OCI-LY3 (cell line): ENCODE results near the gene LGALS1.

Source experiments
- H2AFZ ChIP-seq: fragments of 200-600, 300-600 bp; shearing (Covaris generic); 2 replicates; pipeline ENCODE4 v1.6.0; 2014; ENCODE audit warnings: antibody characterized with exemption, low read depth, low read length
- H3K27ac ChIP-seq: fragments of 200-600, 300-600 bp; sonication (generic); 2 replicates; pipeline ENCODE4 v1.5.1; 2014; ENCODE audit warnings: mild to moderate bottlenecking, low read length, moderate library complexity, mixed read lengths
- H3K27me3 ChIP-seq: fragments of 200-600, 300-600 bp; sonication (generic); 2 replicates; pipeline ENCODE4 v1.6.1; 2014; ENCODE audit warnings: low read depth, low read length, mixed read lengths
- H3K36me3 ChIP-seq: fragments of 200-600, 300-600 bp; sonication (generic); replicated peaks from 2 replicates; pipeline ENCODE3; 2014; ENCODE audit warnings: low read depth, low read length, mixed read lengths
- H3K4me1 ChIP-seq: fragments of 300-600, 200-600 bp; sonication (generic); 2 replicates; pipeline ENCODE4 v1.6.1; 2014; ENCODE audit warnings: low read length, mixed read lengths
- H3K4me2 ChIP-seq: fragments of 200-600, 300-600 bp; sonication (generic); 2 replicates; pipeline ENCODE4 v1.6.1; 2014; ENCODE audit warnings: low read length, mixed read lengths
- H3K4me3 ChIP-seq: fragments of 300-600, 200-600 bp; sonication (generic); 2 replicates; pipeline ENCODE4 v1.5.1; 2014; ENCODE audit warnings: antibody characterized with exemption, mild to moderate bottlenecking, low read length, moderate library complexity
- H3K79me2 ChIP-seq: fragments of 300-600, 200-600 bp; shearing (Covaris generic); 2 replicates; pipeline ENCODE4 v1.6.1; 2014; ENCODE audit warnings: mild to moderate bottlenecking, low read length, mixed read lengths
- H3K9ac ChIP-seq: fragments of 300-600, 200-600 bp; shearing (Covaris generic); 2 replicates; pipeline ENCODE4 v1.6.0; 2014; ENCODE audit warnings: mild to moderate bottlenecking, low read length, moderate library complexity
- H3K9me3 ChIP-seq: fragments of 200-600, 300-600 bp; shearing (Covaris generic); 2 replicates; pipeline ENCODE4 v1.6.1; 2014; ENCODE audit warnings: low read length, mixed read lengths; ENCODE audit not compliant: insufficient read depth
- H4K20me1 ChIP-seq: fragments of 200-600, 300-600 bp; sonication (generic); 2 replicates; pipeline ENCODE4 v1.6.1; 2016; ENCODE audit warnings: low read length, mixed read lengths; ENCODE audit not compliant: insufficient read depth
- CTCF ChIP-seq: fragments of 200-600, 300-600 bp; sonication (generic); IDR thresholded peaks from 2 replicates; pipeline ENCODE4 v1.5.1; 2014; ENCODE audit warnings: antibody characterized with exemption, low read length, low read depth
- EZH2phosphoT487 ChIP-seq: fragments of 200-600 bp; shearing (Covaris generic); IDR thresholded peaks from 2 replicates; pipeline ENCODE4 v1.6.1; 2018; ENCODE audit warnings: antibody characterized with exemption, mixed run types, low read depth

Gene LGALS1

GRCh38 chr22:37664249-37665101 is 11.0 kb upstream of the LGALS1 start:
- Histone ChIP-seq H3K27ac (no peak overlapping the region), H3K4me1 (peaks cover 29% of the 10 kb centered on the region), H3K27me3 (no peaks in the 10 kb centered on the region), H4K20me1 (peaks cover 43% of the 10 kb centered on the region), H3K9ac (no peak overlapping the region), H3K9me3 (no peaks in the 10 kb centered on the region), H3K4me2 (no peak overlapping the region), H2AFZ (no peak overlapping the region), H3K79me2 (peaks cover 73% of the 10 kb centered on the region), H3K36me3 (peaks cover 37% of the 10 kb centered on the region), H3K4me3 (no peak overlapping the region)
- TF ChIP-seq CTCF (no peak), EZH2phosphoT487 (no peak)

- Histone ChIP-seq H3K4me3 (no peak overlapping the region), H3K9me3 (no peaks in the 10 kb centered on the region), H3K27me3 (no peaks in the 10 kb centered on the region), H3K4me1 (peaks cover 18% of the 10 kb centered on the region), H3K36me3 (peaks cover 34% of the 10 kb centered on the region), H3K4me2 (no peak overlapping the region), H2AFZ (no peak overlapping the region), H3K9ac (no peak overlapping the region), H3K27ac (no peak overlapping the region), H4K20me1 (peaks cover 33% of the 10 kb centered on the region), H3K79me2 (peaks cover 63% of the 10 kb centered on the region)
- TF ChIP-seq EZH2phosphoT487 (no peak), CTCF (no peak)
Observed at GRCh38 chr22:37665487-37665886, 9.9 kb upstream of the LGALS1 start.

GRCh38 chr22:37669586-37669985 is 5.8 kb upstream of the LGALS1 start:
- no peak overlapping the region for H3K27ac ChIP-seq
- peaks cover 10% of the 10 kb centered on the region for H4K20me1 ChIP-seq
- H3K4me1 ChIP-seq: peaks cover 10% of the 10 kb centered on the region

More at GRCh38 chr22:37669586-37669985, 5.8 kb upstream of the LGALS1 start:
- Histone ChIP-seq H3K4me3 (no peak overlapping the region), H3K27me3 (no peaks in the 10 kb centered on the region), H2AFZ (no peak overlapping the region), H3K9me3 (no peaks in the 10 kb centered on the region), H3K36me3 (peaks cover 18% of the 10 kb centered on the region), H3K9ac (no peak overlapping the region), H3K79me2 (peaks cover 25% of the 10 kb centered on the region), H3K4me2 (no peak overlapping the region)
- TF ChIP-seq EZH2phosphoT487: no peak
- TF ChIP-seq CTCF: no peak
